H1 (cell line): Measurements from ENCODE around the gene RNF182. TPM values are rescaled to one million over a fixed set of nuclear protein-coding genes. Genes with fewer than 3 reads are reported as not detected.

ENCODE experiments used
- CTCF ChIA-PET: fragments of 300-600 bp; sonication (Branson Sonifier 250); formaldehyde crosslinking; loops from one replicate; lab custom pipeline; 2021; ENCODE audit not compliant: partially characterized antibody; lab: Charles Lee
- POLR2A ChIA-PET: fragments of 300-600 bp; sonication (Branson Sonifier 250); formaldehyde crosslinking; loops from one replicate; lab custom pipeline; 2021; ENCODE audit warnings: inconsistent platforms; ENCODE audit not compliant: partially characterized antibody; lab: Charles Lee
- DNase-seq, 2 experiments: peaks; one replicate each; pipeline versions ENCODE4 v3.0.0 to v3.0.0-alpha.2; 2010 to 2022; ENCODE audit warnings: low spot score in 2 of 2, low read depth in 1 of 2, mixed read lengths in 1 of 2
- FAIRE-seq: peaks from 2 replicates; lab custom pipeline; 2011; peaks lifted over from hg19 to GRCh38; lab: Jason Lieb, UNC
- H2AFZ ChIP-seq: 2 replicates; pipeline ENCODE4 v1.8.1; 2012; ENCODE audit warnings: low read length, inconsistent platforms
- H2AK5ac ChIP-seq: 2 replicates; pipeline ENCODE4 v1.6.1; 2013; ENCODE audit warnings: low read depth, low read length
- H2BK120ac ChIP-seq: replicated peaks from 2 replicates; pipeline ENCODE3; 2013; ENCODE audit warnings: low read depth, low read length, inconsistent platforms
- H2BK12ac ChIP-seq: 2 replicates; pipeline ENCODE4 v1.6.1; 2013; ENCODE audit warnings: low read depth, low read length
- H2BK15ac ChIP-seq: 2 replicates; pipeline ENCODE4 v1.6.1; 2013; ENCODE audit warnings: low read length
- H2BK20ac ChIP-seq: 2 replicates; pipeline ENCODE4 v1.6.1; 2013; ENCODE audit warnings: low read length
- H2BK5ac ChIP-seq: 2 replicates; pipeline ENCODE4 v1.6.1; 2013; ENCODE audit warnings: low read depth, low read length
- H3K14ac ChIP-seq: 2 replicates; pipeline ENCODE4 v1.6.1; 2013; ENCODE audit warnings: inconsistent platforms; ENCODE audit not compliant: insufficient read length
- H3K18ac ChIP-seq: 2 replicates; pipeline ENCODE4 v1.6.1; 2013; ENCODE audit warnings: low read length; ENCODE audit errors: extremely low read depth
- H3K23ac ChIP-seq: 2 replicates; pipeline ENCODE4 v1.6.1; 2013; ENCODE audit warnings: inconsistent platforms; ENCODE audit not compliant: insufficient read length
- H3K23me2 ChIP-seq: 2 replicates; pipeline ENCODE4 v1.6.1; 2013; ENCODE audit warnings: low read depth, low read length
- H3K27ac ChIP-seq: 2 replicates; pipeline ENCODE4 v1.6.1; 2011; ENCODE audit warnings: low read depth, low read length, inconsistent platforms
- H3K27me3 ChIP-seq, 4 experiments: replicated peaks in 1 of 4; 1 replicate in 1 of 4; 2 replicates in 3 of 4; pipeline versions ENCODE4 v1.6.1 to v1.8.1; 2011 to 2013; ENCODE audit warnings: low read length in 3 of 4, mild to moderate bottlenecking in 3 of 4, inconsistent platforms in 2 of 4, mixed read lengths in 2 of 4, moderate library complexity in 1 of 4; ENCODE audit not compliant: control insufficient read depth in 3 of 4, insufficient read depth in 3 of 4; ENCODE audit errors: extremely low read depth in 1 of 4
- H3K36me3 ChIP-seq, 4 experiments: 2 replicates each; pipeline versions ENCODE4 v1.6.1 to v1.8.1; 2011 to 2013; ENCODE audit warnings: mild to moderate bottlenecking in 4 of 4, low read length in 3 of 4, moderate library complexity in 2 of 4, control low read depth in 1 of 4, inconsistent platforms in 1 of 4; ENCODE audit not compliant: insufficient read depth in 4 of 4, control insufficient read depth in 2 of 4
- H3K4ac ChIP-seq: replicated peaks from 2 replicates; pipeline ENCODE3; 2013; ENCODE audit warnings: low read length, low read depth, mixed read lengths, inconsistent platforms; ENCODE audit not compliant: insufficient read length
- H3K4me1 ChIP-seq, 4 experiments: replicated peaks in 1 of 4; 1 replicate in 1 of 4; 2 replicates in 3 of 4; pipeline versions ENCODE4 v1.6.1 to v1.8.1; 2011 to 2013; ENCODE audit warnings: low read length in 3 of 4, inconsistent platforms in 2 of 4, mixed read lengths in 1 of 4; ENCODE audit not compliant: insufficient read depth in 4 of 4, control insufficient read depth in 3 of 4
- H3K4me2 ChIP-seq, 2 experiments: 2 replicates each; pipeline versions ENCODE4 v1.6.1 to v1.8.1; 2011 to 2013; ENCODE audit warnings: low read depth in 2 of 2, low read length in 2 of 2, control low read depth in 1 of 2, inconsistent platforms in 1 of 2, mild to moderate bottlenecking in 1 of 2; ENCODE audit not compliant: insufficient read depth in 1 of 2
- H3K4me3 ChIP-seq, 4 experiments: fragments of 200-600, 300-600 bp in 1 of 4; sonication (generic), shearing (Covaris generic), sonication (Bioruptor Twin) in 1 of 4; 2 replicates each; pipeline versions ENCODE4 v1.5.1 to v1.8.1; 2011 to 2016; ENCODE audit warnings: low read length in 4 of 4, low read depth in 3 of 4, control low read depth in 2 of 4, inconsistent platforms in 2 of 4, mild to moderate bottlenecking in 2 of 4, mixed read lengths in 1 of 4, moderate library complexity in 1 of 4; ENCODE audit not compliant: insufficient read depth in 2 of 4; ENCODE audit errors: extremely low read depth in 1 of 4
- H3K56ac ChIP-seq: replicated peaks from 2 replicates; pipeline ENCODE3; 2013; ENCODE audit warnings: low read depth, mild to moderate bottlenecking, mixed read lengths, low read length, inconsistent platforms; ENCODE audit not compliant: insufficient read length
- H3K79me1 ChIP-seq: 2 replicates; pipeline ENCODE4 v1.6.1; 2013; ENCODE audit warnings: low read depth, low read length, control low read depth
- H3K79me2 ChIP-seq, 2 experiments: 2 replicates each; pipeline versions ENCODE4 v1.6.1 to v1.8.1; 2012 to 2013; ENCODE audit warnings: low read length in 2 of 2, mild to moderate bottlenecking in 2 of 2, inconsistent platforms in 1 of 2; ENCODE audit not compliant: insufficient read depth in 2 of 2, control insufficient read depth in 1 of 2
- H3K9ac ChIP-seq, 4 experiments: replicated peaks in 1 of 4; 1 replicate in 1 of 4; 2 replicates in 3 of 4; pipeline versions ENCODE4 v1.6.1 to v1.8.1; 2011 to 2013; ENCODE audit warnings: low read depth in 3 of 4, low read length in 3 of 4, control low read depth in 2 of 4, mild to moderate bottlenecking in 2 of 4, moderate library complexity in 2 of 4, inconsistent platforms in 1 of 4; ENCODE audit errors: extremely low read depth in 1 of 4
- H3K9me3 ChIP-seq, 2 experiments: 2 replicates each; pipeline versions ENCODE4 v1.6.1 to v1.8.1; 2012 to 2013; ENCODE audit warnings: mild to moderate bottlenecking in 2 of 2, moderate library complexity in 2 of 2, control low read depth in 1 of 2, inconsistent platforms in 1 of 2, low read depth in 1 of 2, low read length in 1 of 2, mixed read lengths in 1 of 2; ENCODE audit not compliant: insufficient read depth in 2 of 2
- H4K20me1 ChIP-seq, 2 experiments: replicated peaks in 1 of 2; 2 replicates each; pipeline versions ENCODE3 to v1.8.1; 2011 to 2013; ENCODE audit warnings: inconsistent platforms in 2 of 2, low read length in 2 of 2, mild to moderate bottlenecking in 1 of 2; ENCODE audit not compliant: insufficient read depth in 2 of 2, control insufficient read depth in 1 of 2
- H4K5ac ChIP-seq: 2 replicates; pipeline ENCODE4 v1.6.1; 2013; ENCODE audit warnings: low read length, low read depth, mixed read lengths, inconsistent platforms; ENCODE audit not compliant: insufficient read length
- H4K8ac ChIP-seq: 2 replicates; pipeline ENCODE4 v1.8.0; 2013; ENCODE audit warnings: mild to moderate bottlenecking, moderate library complexity, low read length, inconsistent platforms; ENCODE audit not compliant: insufficient read depth; ENCODE audit errors: extremely low read depth
- H4K91ac ChIP-seq: replicated peaks from 2 replicates; pipeline ENCODE3; 2013; ENCODE audit warnings: low read length, mixed read lengths, inconsistent platforms; ENCODE audit not compliant: insufficient read length
- JUN ChIP-seq: IDR thresholded peaks from 2 replicates; pipeline ENCODE4 v1.6.1; 2011; ENCODE audit warnings: low read depth, mild to moderate bottlenecking, improper control_type of control experiment, low read length
- whole genome bisulfite sequencing, 2 experiments: shearing (Covaris generic) in 1 of 2; methylation state at CpG; one replicate each; pipeline versions ENCODE4 v1.1.6 to v1.1.7; 2013 to 2015; ENCODE audit warnings: low lambda C conversion rate in 2 of 2, mixed read lengths in 2 of 2, inconsistent platforms in 1 of 2, low coverage in 1 of 2, missing lambda C conversion rate in 1 of 2; ENCODE audit not compliant: insufficient replicate concordance in 2 of 2, insufficient coverage in 1 of 2, insufficient read length in 1 of 2; ENCODE audit errors: extremely low coverage in 1 of 2, missing lambda C conversion rate in 1 of 2; 5-methylcytosine and 5-hydroxymethylcytosine counted together
- polyA plus RNA-seq, 7 experiments: library from polyadenylated mRNA; depleted of rRNA in 3 of 7; stranded (reverse) in 5 of 7; unstranded in 2 of 7; fragments of >200 nt in 5 of 7; fragments of 200-250 nt in 2 of 7; gene quantifications; 1 replicate in 5 of 7; 2 replicates in 1 of 7; 4 replicates in 1 of 7; pipeline versions ENCODE4 v1.2.1 to v1.2.3, GENCODE V29; 2011 to 2013; ENCODE audit warnings: missing spikeins in 2 of 7, mixed read lengths in 2 of 7
- total RNA-seq: library from RNA; stranded (reverse); fragmentation: NEBNext Ultra II Directional; extraction: Animal tissue kit (Norgen Biotek cat#: 25700); gene quantifications from 2 replicates; pipeline ENCODE4 v1.2.1, GENCODE V29; 2021

The RNF182 gene
- total and polyA plus RNA-seq, 2 of the 8 experiments (the other 6 are each of a cell fraction or from before 2014, with no cell fraction given) = 6.2 to 10.7 TPM

DNA sequence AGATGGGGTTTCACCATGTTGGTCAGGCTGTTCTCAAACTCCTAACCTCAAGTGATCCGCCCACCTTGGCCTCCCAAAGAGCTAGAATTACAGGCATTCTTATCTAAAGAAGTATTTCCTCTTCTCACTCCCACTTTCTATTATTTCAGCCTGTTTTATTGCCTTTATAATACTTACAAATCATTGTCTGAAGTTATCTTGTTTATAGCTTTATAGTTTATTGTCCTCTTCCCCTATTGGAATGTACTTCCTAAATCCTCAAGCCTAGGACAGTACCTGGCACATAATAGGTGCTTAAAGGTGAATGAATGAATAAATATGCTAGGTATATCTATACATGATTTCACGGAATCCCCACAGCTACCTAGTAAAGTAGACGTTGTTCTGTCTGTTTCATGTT, 37.8 kb upstream of the RNF182 start:
- POLR2A ChIA-PET = interaction anchor here (1.7 kb wide), 1 partner anchor 13 kb away, joined by 5 read pairs; no protein-coding TSS in a partner anchor
- no peaks in the 10 kb centered on the region for H3K36me3 ChIP-seq

More for the DNA sequence above, 37.8 kb upstream of the RNF182 start:
- Histone ChIP-seq H3K4me1 (no peaks in the 10 kb centered on the region), H4K20me1 (no peaks in the 10 kb centered on the region), H3K27ac (no peak overlapping the region), H2AK5ac (no peak overlapping the region), H3K18ac (no peak overlapping the region), H3K56ac (no peak overlapping the region), H3K14ac (no peak overlapping the region), H3K79me2 (no peaks in the 10 kb centered on the region), H2BK15ac (no peak overlapping the region), H3K27me3 (no peaks in the 10 kb centered on the region), H3K9me3 (no peaks in the 10 kb centered on the region), H3K23me2 (no peaks in the 10 kb centered on the region), H3K4ac (no peak overlapping the region), H2BK12ac (no peak overlapping the region), H4K91ac (no peak overlapping the region), H2BK120ac (no peak overlapping the region), H2BK5ac (no peak overlapping the region), H3K23ac (no peak overlapping the region), H2BK20ac (no peak overlapping the region), H2AFZ (no peak overlapping the region), H3K4me3 (no peak overlapping the region), H4K8ac (no peak overlapping the region), H3K9ac (no peak overlapping the region), H3K79me1 (no peaks in the 10 kb centered on the region), H4K5ac (no peak overlapping the region), H3K4me2 (no peak overlapping the region)
- no peak for TF ChIP-seq JUN
- 91% methylated on average over 3 of the region's 3 CpGs; no CpG with 5 or more reads in 1 of the 2 experiments for WGBS, 2 experiments
- CTCF ChIA-PET = interaction anchor here (0.6 to 4.0 kb wide), 9 partner anchors 13 to 239 kb away, joined by 3 to 32 read pairs (median 4); no protein-coding TSS in a partner anchor
- DNase-seq (no peak), FAIRE-seq (no peak)
